Fibroblast of gingiva (primary cell): ENCODE data around the gene TMEM235.
"Not testable (repeated sequence)": the region's sequence is repeated elsewhere in the genome, so short reads cannot be mapped to it uniquely, and the experiment has no call there.

Source experiments
- DNase-seq: peaks from one replicate; pipeline ENCODE4 v3.0.0-alpha.2; 2011; ENCODE audit warnings: low read depth

Gene TMEM235

GRCh38 chr17:78219396-78220150 lies 11.9 kb upstream of the TMEM235 start:
- DNase-seq: no peak

- no peak for DNase-seq
Observed at GRCh38 chr17:78223061-78223460, 8.4 kb upstream of the TMEM235 start.

GRCh38 chr17:78223765-78224164 lies 7.7 kb upstream of the TMEM235 start:
- DNase-seq: no peak

GRCh38 chr17:78224231-78225087 lies 7.0 kb upstream of the TMEM235 start:
- DNase-seq: no peak

- DNase-seq: no peak
Observed at GRCh38 chr17:78225088-78225865, 6.2 kb upstream of the TMEM235 start.

- no peak for DNase-seq
Observed at GRCh38 chr17:78226055-78226758, 5.2 kb upstream of the TMEM235 start.

GRCh38 chr17:78226759-78227454 lies 4.5 kb upstream of the TMEM235 start:
- no peak for DNase-seq

GRCh38 chr17:78227455-78227916 lies 3.9 kb upstream of the TMEM235 start:
- DNase-seq: no peak

- DNase-seq: no peak
Observed at GRCh38 chr17:78228176-78228575, 3.3 kb upstream of the TMEM235 start.

- DNase-seq: no peak
Observed at GRCh38 chr17:78230252-78230962, 1.0 kb upstream of the TMEM235 start.

- DNase-seq: no peak
Observed at GRCh38 chr17:78231991-78232858, 794 bp downstream of the TMEM235 start.

- DNase-seq: no peak
Observed at GRCh38 chr17:78232859-78233173, 1.4 kb downstream of the TMEM235 start.

- DNase-seq: no peak
Observed at GRCh38 chr17:78233678-78234077, 2.2 kb downstream of the TMEM235 start.

GRCh38 chr17:78234261-78234865 lies 2.9 kb downstream of the TMEM235 start:
- DNase-seq: no peak

GRCh38 chr17:78235022-78235421 lies 3.6 kb downstream of the TMEM235 start:
- not testable (repeated sequence) for DNase-seq

GRCh38 chr17:78235885-78236284 lies 4.5 kb downstream of the TMEM235 start:
- no peak for DNase-seq

GRCh38 chr17:78236362-78237127 lies 5.1 kb downstream of the TMEM235 start:
- DNase-seq: no peak

- no peak for DNase-seq
Observed at GRCh38 chr17:78237401-78238012, 6.1 kb downstream of the TMEM235 start.
